Smooth muscle cell (in vitro differentiated cells): Measurements from ENCODE around the gene ZNF441. TPM values are rescaled to one million over a fixed set of nuclear protein-coding genes. Genes with fewer than 3 reads are reported as not detected.

ENCODE experiments used
- DNase-seq: peaks from one replicate; lab custom pipeline; 2025; ENCODE audit not compliant: unreplicated experiment; lab: John Stamatoyannopoulos, UW
- H2AFZ ChIP-seq: fragments of 200-600 bp; sonication (generic); 2 replicates; pipeline ENCODE4 v1.6.0; 2016; ENCODE audit warnings: antibody characterized with exemption, low read depth, mild to moderate bottlenecking
- H3F3A ChIP-seq: fragments of 200-600 bp; sonication (generic); 2 replicates; pipeline ENCODE4 v1.6.0; 2017; ENCODE audit warnings: antibody characterized with exemption, low read depth
- H3K27ac ChIP-seq: fragments of 200-600 bp; sonication (generic); 2 replicates; pipeline ENCODE4 v1.5.1; 2016; ENCODE audit warnings: low read depth, mild to moderate bottlenecking
- H3K27me3 ChIP-seq: fragments of 200-600 bp; sonication (generic); 2 replicates; pipeline ENCODE4 v1.6.1; 2016; ENCODE audit warnings: low read depth, mild to moderate bottlenecking
- H3K36me3 ChIP-seq: fragments of 200-600 bp; sonication (generic); 2 replicates; pipeline ENCODE4 v1.5.1; 2016; ENCODE audit warnings: low read depth
- H3K4me1 ChIP-seq: fragments of 200-600 bp; sonication (generic); 2 replicates; pipeline ENCODE4 v1.5.1; 2016; ENCODE audit warnings: low read depth
- H3K4me2 ChIP-seq: fragments of 200-600 bp; sonication (generic); 2 replicates; pipeline ENCODE4 v1.6.0; 2016; ENCODE audit warnings: mild to moderate bottlenecking
- H3K4me3 ChIP-seq: fragments of 200-600 bp; sonication (generic); 2 replicates; pipeline ENCODE4 v1.5.1; 2016; ENCODE audit warnings: mild to moderate bottlenecking
- H3K79me2 ChIP-seq: fragments of 200-600 bp; sonication (generic); 2 replicates; pipeline ENCODE4 v1.6.0; 2016; ENCODE audit warnings: low read depth, mild to moderate bottlenecking
- H3K9ac ChIP-seq: fragments of 200-600 bp; sonication (generic); 2 replicates; pipeline ENCODE4 v1.6.0; 2016; ENCODE audit warnings: low read depth
- H3K9me3 ChIP-seq: fragments of 200-600 bp; sonication (generic); replicated peaks from 2 replicates; pipeline ENCODE4 v1.5.1; 2016; ENCODE audit warnings: low read depth
- H4K20me1 ChIP-seq: fragments of 200-600 bp; sonication (generic); 2 replicates; pipeline ENCODE4 v1.6.0; 2016; ENCODE audit warnings: low read depth
- WGBS: methylation state at CpG from one replicate; pipeline ENCODE4 v1.1.7; 2016; ENCODE audit warnings: low lambda C conversion rate; 5-methylcytosine and 5-hydroxymethylcytosine counted together
- polyA plus RNA-seq: library from polyadenylated mRNA; unstranded; fragments of >200 nt; fragmentation: Nextera tagmentation; extraction: Ambion mirVana; gene quantifications from 2 replicates; pipeline ENCODE4 v1.2.1, GENCODE V29; 2016
- total RNA-seq: library from RNA; depleted of rRNA; stranded (reverse); fragments of >200 nt; gene quantifications from 2 replicates; pipeline ENCODE4 v1.2.3, GENCODE V29; 2014
- TF ChIP-seq, protein P1 (sequence below): fragments of 200-600 bp; sonication (generic); IDR thresholded peaks from 2 replicates; pipeline ENCODE4 v1.5.1; 2017; ENCODE audit warnings: borderline replicate concordance, mild to moderate bottlenecking, antibody characterized with exemption; ENCODE audit not compliant: insufficient read depth, poor library complexity, severe bottlenecking

The ZNF441 gene
- 7.6 and 9.3 TPM in 2 replicates for total RNA-seq
- 2.7 and 2.8 TPM in 2 replicates for polyA plus RNA-seq

DNA sequence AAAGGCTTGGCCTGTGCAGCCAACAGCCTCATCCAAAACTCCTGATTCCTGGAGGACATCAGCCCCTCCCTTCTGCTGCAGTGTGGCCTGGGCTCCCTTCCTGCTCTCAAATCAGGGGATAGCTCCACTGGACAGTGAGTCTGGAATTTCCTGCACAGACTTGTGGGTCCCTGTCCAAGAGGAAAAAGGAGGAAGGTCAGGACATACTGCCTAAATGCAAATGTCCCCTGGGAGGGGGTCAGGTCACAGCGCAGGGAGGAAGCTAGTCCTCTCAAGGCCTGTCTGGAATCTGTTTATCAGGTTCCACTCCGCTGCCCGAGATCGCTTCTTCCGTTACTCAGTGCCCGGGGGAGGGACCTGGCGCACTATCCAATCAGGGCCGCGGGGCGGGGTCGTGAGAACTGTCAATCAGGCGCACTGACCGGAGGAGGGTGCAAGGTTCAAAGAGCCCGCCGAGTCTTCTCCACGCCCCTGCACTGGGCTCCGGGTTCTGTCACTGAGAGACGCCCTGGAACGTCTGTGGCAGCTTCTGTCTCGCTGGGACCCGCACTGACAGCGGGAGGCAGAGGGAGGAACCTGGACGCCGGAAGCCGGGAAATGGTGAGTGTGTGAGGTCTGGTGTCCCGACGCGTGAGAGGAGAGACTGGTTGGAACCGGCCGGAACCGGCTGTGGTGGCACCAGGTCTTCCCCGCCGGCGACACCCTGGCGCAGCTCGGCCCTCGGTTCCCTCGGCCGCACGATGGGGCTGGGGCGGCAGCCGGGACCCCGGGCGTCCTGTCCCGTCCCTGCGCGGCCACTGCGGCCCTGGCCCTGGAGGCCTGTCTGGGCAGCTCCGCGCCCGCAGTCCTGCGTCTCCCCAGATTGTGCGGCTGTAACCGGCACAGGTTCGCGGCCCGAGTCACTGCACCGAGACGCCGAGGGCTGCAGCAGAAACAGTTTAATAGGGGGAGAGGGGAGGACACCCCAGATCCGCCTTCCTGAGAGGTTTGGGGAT lies at the start of gene ZNF441:
ZNF441 (plus strand) TSS at position 404 of the 995 bp plus-strand sequence; CDS start at position 598, 194 bp downstream.
- Histone ChIP-seq H3K9ac (peak within 1 kb of the TSS; percentile 84), H3K4me3 (peak within 1 kb of the TSS; percentile 90), H3F3A (no peaks in the 10 kb centered on the region), H3K27ac (peak within 1 kb of the TSS; percentile 61), H3K4me2 (peak within 1 kb of the TSS; percentile 98), H3K27me3 (no peaks in the 10 kb centered on the region), H3K9me3 (peaks cover 6% of the 10 kb centered on the region), H2AFZ (peak within 1 kb of the TSS; percentile 98), H3K79me2 (no peaks in the 10 kb centered on the region), H3K4me1 (no peaks in the 10 kb centered on the region), H4K20me1 (no peaks in the 10 kb centered on the region), H3K36me3 (no peaks in the 10 kb centered on the region)
- TF ChIP-seq, protein P1, sequence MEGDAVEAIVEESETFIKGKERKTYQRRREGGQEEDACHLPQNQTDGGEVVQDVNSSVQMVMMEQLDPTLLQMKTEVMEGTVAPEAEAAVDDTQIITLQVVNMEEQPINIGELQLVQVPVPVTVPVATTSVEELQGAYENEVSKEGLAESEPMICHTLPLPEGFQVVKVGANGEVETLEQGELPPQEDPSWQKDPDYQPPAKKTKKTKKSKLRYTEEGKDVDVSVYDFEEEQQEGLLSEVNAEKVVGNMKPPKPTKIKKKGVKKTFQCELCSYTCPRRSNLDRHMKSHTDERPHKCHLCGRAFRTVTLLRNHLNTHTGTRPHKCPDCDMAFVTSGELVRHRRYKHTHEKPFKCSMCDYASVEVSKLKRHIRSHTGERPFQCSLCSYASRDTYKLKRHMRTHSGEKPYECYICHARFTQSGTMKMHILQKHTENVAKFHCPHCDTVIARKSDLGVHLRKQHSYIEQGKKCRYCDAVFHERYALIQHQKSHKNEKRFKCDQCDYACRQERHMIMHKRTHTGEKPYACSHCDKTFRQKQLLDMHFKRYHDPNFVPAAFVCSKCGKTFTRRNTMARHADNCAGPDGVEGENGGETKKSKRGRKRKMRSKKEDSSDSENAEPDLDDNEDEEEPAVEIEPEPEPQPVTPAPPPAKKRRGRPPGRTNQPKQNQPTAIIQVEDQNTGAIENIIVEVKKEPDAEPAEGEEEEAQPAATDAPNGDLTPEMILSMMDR: no peak
- DNase-seq: peak; percentile 87
- WGBS: 2% methylated on average over 56 of the region's 61 CpGs

DNA sequence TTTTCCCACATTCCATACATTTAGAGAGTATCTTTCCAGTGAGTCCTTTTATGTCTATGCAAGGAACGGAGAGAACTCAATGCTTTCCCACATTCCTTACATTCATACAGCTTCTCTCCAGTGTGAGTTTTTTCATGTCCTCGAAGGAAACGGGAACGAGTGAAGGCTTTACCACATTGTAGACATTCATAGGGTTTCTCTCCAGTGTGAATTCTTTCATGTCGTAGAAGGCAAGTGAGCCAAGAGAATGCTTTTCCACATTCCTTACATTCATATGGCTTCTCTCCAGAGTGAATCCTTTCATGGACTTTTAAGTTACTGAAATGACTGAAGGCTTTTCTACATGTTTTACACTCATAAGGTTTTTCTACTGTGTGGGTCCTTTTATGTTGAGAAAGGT lies 45.1 kb upstream of the ZNF441 start:
- no peaks in the 10 kb centered on the region for H3K79me2 ChIP-seq
- no peak overlapping the region for H2AFZ ChIP-seq
- H3K4me1 ChIP-seq: no peaks in the 10 kb centered on the region
- 94% methylated on average over 5 of the region's 5 CpGs for WGBS
- no peaks in the 10 kb centered on the region for H3K27me3 ChIP-seq
- no peak overlapping the region for H3K4me2 ChIP-seq
- no peak overlapping the region for H3K9ac ChIP-seq
- H3K9me3 ChIP-seq: peaks cover 35% of the 10 kb centered on the region
- DNase-seq: no peak
- TF ChIP-seq, protein P1: no peak
- no peak overlapping the region for H3K27ac ChIP-seq
- H3K36me3 ChIP-seq: peaks cover 48% of the 10 kb centered on the region
- H3F3A ChIP-seq: no peaks in the 10 kb centered on the region
- H4K20me1 ChIP-seq: no peaks in the 10 kb centered on the region
- H3K4me3 ChIP-seq: no peak overlapping the region

DNA sequence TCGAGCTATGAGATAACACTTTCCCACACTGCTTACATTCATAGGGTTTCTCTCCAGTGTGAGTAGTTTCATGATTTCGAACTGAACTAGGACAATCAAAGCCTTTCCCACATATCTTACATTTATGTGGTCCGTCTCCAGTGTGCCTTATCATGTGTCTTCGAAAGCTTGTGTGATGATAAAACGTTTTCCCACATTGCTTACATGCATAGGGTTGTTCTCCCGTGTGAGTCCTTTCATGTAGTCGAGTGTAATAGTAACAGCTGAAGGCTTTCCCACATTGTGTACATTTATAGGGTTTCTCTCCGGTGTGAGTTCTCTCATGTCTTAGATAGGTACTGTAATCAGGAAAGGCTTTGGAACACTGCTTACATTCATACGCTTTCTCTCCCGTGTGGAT lies 44.4 kb upstream of the ZNF441 start:
- Histone ChIP-seq H3K4me2 (no peak overlapping the region), H3K4me1 (no peaks in the 10 kb centered on the region), H3K27me3 (no peaks in the 10 kb centered on the region), H3K4me3 (no peak overlapping the region), H3K9ac (no peak overlapping the region), H3K27ac (no peak overlapping the region), H2AFZ (no peak overlapping the region), H3K79me2 (no peaks in the 10 kb centered on the region), H3K9me3 (peaks cover 35% of the 10 kb centered on the region), H4K20me1 (no peaks in the 10 kb centered on the region), H3F3A (no peaks in the 10 kb centered on the region), H3K36me3 (peaks cover 48% of the 10 kb centered on the region)
- WGBS: 97% methylated on average over 10 of the region's 10 CpGs
- no peak for DNase-seq
- TF ChIP-seq, protein P1: no peak
